ENCODE results near the gene CEP131.

CEP131 gene

GRCh38 chr17:81189016-81189415, 33.7 kb downstream of the CEP131 start:
- DNase-seq (ENCODE audit: extremely low spot score), result no peak
- CTCF ChIA-PET, result interaction anchor here (0.6 kb wide), 1 partner anchor 23 kb away, joined by 3 read pairs; no protein-coding TSS in a partner anchor
- POLR2A ChIA-PET, result interaction anchor here (0.6 kb wide), 1 partner anchor 10 kb away, joined by 3 read pairs; no protein-coding TSS in a partner anchor
- TF ChIP-seq ARNT (IDR thresholded peaks at IDR 0.05), result no peak
- no peak for TF ChIP-seq SP1 (IDR thresholded peaks at IDR 0.05)
- no peak for TF ChIP-seq HDGF (IDR thresholded peaks at IDR 0.05; ENCODE audit: borderline replicate concordance)
- TF ChIP-seq FOXM1 (IDR thresholded peaks at IDR 0.05; ENCODE audit: borderline replicate concordance), result no peak
- TF ChIP-seq LEF1 (IDR thresholded peaks at IDR 0.05; ENCODE audit: borderline replicate concordance), result no peak
- TF ChIP-seq BHLHE40 (IDR thresholded peaks at IDR 0.05; ENCODE audit: borderline replicate concordance), result no peak
- TF ChIP-seq ZNF384 (IDR thresholded peaks at IDR 0.05), result no peak
- TF ChIP-seq ELF4 (IDR thresholded peaks at IDR 0.05), result no peak
- TF ChIP-seq L3MBTL2 (conservative IDR thresholded peaks at IDR 0.05), result no peak
- no peak for TF ChIP-seq FOXK2 (IDR thresholded peaks at IDR 0.05)
- no peak for TF ChIP-seq PKNOX1 (IDR thresholded peaks at IDR 0.05)
- no peak for TF ChIP-seq NFRKB (IDR thresholded peaks at IDR 0.05)
- TF ChIP-seq CTBP1 (IDR thresholded peaks at IDR 0.05; ENCODE audit: borderline replicate concordance), result no peak
- no peak for TF ChIP-seq TARDBP (IDR thresholded peaks at IDR 0.05)
- no peak for TF ChIP-seq FOXA1 (IDR thresholded peaks at IDR 0.05)
- TF ChIP-seq SUZ12 (IDR thresholded peaks at IDR 0.05), result no peak

- CTCF ChIA-PET, result interaction anchor here (0.6 kb wide), 1 partner anchor 23 kb away, joined by 3 read pairs; no protein-coding TSS in a partner anchor
- DNase-seq (ENCODE audit: extremely low spot score), result no peak
- POLR2A ChIA-PET, result no interaction called here
- TF ChIP-seq SP1 (IDR thresholded peaks at IDR 0.05) (no peak), ZNF384 (IDR thresholded peaks at IDR 0.05) (no peak), PKNOX1 (IDR thresholded peaks at IDR 0.05) (no peak), ELF4 (IDR thresholded peaks at IDR 0.05) (no peak), FOXM1 (IDR thresholded peaks at IDR 0.05; ENCODE audit: borderline replicate concordance) (no peak), BHLHE40 (IDR thresholded peaks at IDR 0.05; ENCODE audit: borderline replicate concordance) (no peak), NFRKB (IDR thresholded peaks at IDR 0.05) (no peak), SUZ12 (IDR thresholded peaks at IDR 0.05) (no peak), FOXK2 (IDR thresholded peaks at IDR 0.05) (no peak), CTBP1 (IDR thresholded peaks at IDR 0.05; ENCODE audit: borderline replicate concordance) (no peak), TARDBP (IDR thresholded peaks at IDR 0.05) (no peak), FOXA1 (IDR thresholded peaks at IDR 0.05) (no peak), HDGF (IDR thresholded peaks at IDR 0.05; ENCODE audit: borderline replicate concordance) (no peak), ARNT (IDR thresholded peaks at IDR 0.05) (no peak), LEF1 (IDR thresholded peaks at IDR 0.05; ENCODE audit: borderline replicate concordance) (no peak), L3MBTL2 (conservative IDR thresholded peaks at IDR 0.05) (no peak)
Observed at GRCh38 chr17:81188491-81188840, 34.3 kb downstream of the CEP131 start.

GRCh38 chr17:81187586-81188490, 34.9 kb downstream of the CEP131 start:
- DNase-seq (ENCODE audit: extremely low spot score), result no peak
- ChIA-PET CTCF (no interaction called here), POLR2A (no interaction called here)
- TF ChIP-seq CTBP1 (IDR thresholded peaks at IDR 0.05; ENCODE audit: borderline replicate concordance) (no peak), PKNOX1 (IDR thresholded peaks at IDR 0.05) (no peak), LEF1 (IDR thresholded peaks at IDR 0.05; ENCODE audit: borderline replicate concordance) (no peak), HDGF (IDR thresholded peaks at IDR 0.05; ENCODE audit: borderline replicate concordance) (no peak), FOXK2 (IDR thresholded peaks at IDR 0.05) (no peak), ELF4 (IDR thresholded peaks at IDR 0.05) (no peak), L3MBTL2 (conservative IDR thresholded peaks at IDR 0.05) (no peak), FOXA1 (IDR thresholded peaks at IDR 0.05) (no peak), TARDBP (IDR thresholded peaks at IDR 0.05) (no peak), ZNF384 (IDR thresholded peaks at IDR 0.05) (no peak), FOXM1 (IDR thresholded peaks at IDR 0.05; ENCODE audit: borderline replicate concordance) (no peak), NFRKB (IDR thresholded peaks at IDR 0.05) (no peak), ARNT (IDR thresholded peaks at IDR 0.05) (no peak), BHLHE40 (IDR thresholded peaks at IDR 0.05; ENCODE audit: borderline replicate concordance) (no peak)

- DNase-seq (ENCODE audit: extremely low spot score), result no peak
- no peak for TF ChIP-seq L3MBTL2 (conservative IDR thresholded peaks at IDR 0.05)
- no peak for TF ChIP-seq BHLHE40 (IDR thresholded peaks at IDR 0.05; ENCODE audit: borderline replicate concordance)
- TF ChIP-seq NFRKB (IDR thresholded peaks at IDR 0.05), result no peak
- POLR2A ChIA-PET, result no interaction called here
- CTCF ChIA-PET, result no interaction called here
Observed at GRCh38 chr17:81187120-81187519, 35.6 kb downstream of the CEP131 start.

- POLR2A ChIA-PET, result no interaction called here
- DNase-seq (ENCODE audit: extremely low spot score), result no peak
- CTCF ChIA-PET, result no interaction called here
- TF ChIP-seq CTBP1 (IDR thresholded peaks at IDR 0.05; ENCODE audit: borderline replicate concordance), result no peak
- no peak for TF ChIP-seq PKNOX1 (IDR thresholded peaks at IDR 0.05)
- no peak for TF ChIP-seq ZNF384 (IDR thresholded peaks at IDR 0.05)
- TF ChIP-seq SUZ12 (IDR thresholded peaks at IDR 0.05), result no peak
- TF ChIP-seq SP1 (IDR thresholded peaks at IDR 0.05), result no peak
- no peak for TF ChIP-seq L3MBTL2 (conservative IDR thresholded peaks at IDR 0.05)
- TF ChIP-seq FOXK2 (IDR thresholded peaks at IDR 0.05), result no peak
Observed at GRCh38 chr17:81186203-81186602, 36.6 kb downstream of the CEP131 start.
